GM18858 (cell line): ENCODE results near the gene ICAM5.

Experiments used
- ATAC-seq: cut with Tn5 transposase; IDR thresholded peaks from one replicate; pipeline ENCODE4 v1.9.1; 2021; ENCODE audit not compliant: unreplicated experiment

The ICAM5 gene

GRCh38 chr19:10339977-10340376 lies 50.2 kb downstream of the ICAM5 start:
- ATAC-seq = no peak

GRCh38 chr19:10343495-10343894 lies 53.7 kb downstream of the ICAM5 start:
- no peak for ATAC-seq

DNA sequence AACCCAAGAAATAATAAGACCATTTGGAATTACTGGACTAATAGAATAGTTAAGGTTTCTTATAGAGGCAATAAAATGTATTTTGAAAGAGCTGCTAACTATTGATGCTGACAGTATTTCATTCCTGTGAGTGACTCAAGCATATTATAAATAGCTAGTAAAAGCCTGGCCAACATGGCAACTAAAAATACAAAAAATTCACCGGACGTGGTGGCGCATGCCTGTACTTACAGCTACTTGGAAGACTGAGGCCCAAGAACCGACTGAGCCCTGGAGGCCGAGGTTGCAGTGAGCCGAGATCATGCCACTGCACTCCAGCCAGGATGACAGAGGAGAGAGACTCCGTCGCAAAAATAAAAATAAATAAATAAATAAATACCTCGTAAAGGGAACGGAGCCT lies 55.0 kb downstream of the ICAM5 start:
- ATAC-seq = no peak
